GM12865 (cell line): ENCODE measurements around the gene ARPIN.
"Not testable (repeated sequence)": the region's sequence is repeated elsewhere in the genome, so short reads cannot be mapped to it uniquely, and the experiment has no call there.

Source experiments
- DNase-seq: peaks from one replicate; pipeline ENCODE4 v3.0.0; 2010; ENCODE audit warnings: low read depth
- H3K4me3 ChIP-seq: 2 replicates; pipeline ENCODE4 v1.5.1; 2011; ENCODE audit warnings: mild to moderate bottlenecking, low read depth, low read length, control low read depth
- CTCF ChIP-seq: IDR thresholded peaks from 2 replicates; pipeline ENCODE4 v1.5.1; 2011; ENCODE audit warnings: low read length, control low read depth, low read depth, inconsistent platforms; ENCODE audit not compliant: insufficient read depth; ENCODE audit errors: missing control alignments

The ARPIN gene

DNA sequence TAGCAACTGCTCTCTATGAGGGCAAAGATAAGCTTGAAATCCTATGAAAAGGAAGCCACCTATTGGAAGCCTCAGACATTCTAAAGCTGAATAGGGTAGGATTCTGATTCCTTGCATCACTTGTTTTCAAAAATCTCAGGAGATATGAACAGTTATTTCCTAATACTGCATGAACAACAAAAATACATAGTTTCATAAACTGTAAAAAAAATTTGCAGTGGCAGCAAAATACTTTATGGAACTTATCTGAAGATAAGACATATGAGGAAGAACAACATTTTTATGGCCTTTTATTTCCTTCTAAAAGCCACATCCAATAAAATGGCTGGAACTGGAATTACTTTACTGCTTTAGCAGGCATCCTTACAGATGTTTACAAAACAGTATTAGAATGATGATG, 48.8 kb downstream of the ARPIN start:
- no peak for DNase-seq
- H3K4me3 ChIP-seq: no peak overlapping the region
- TF ChIP-seq CTCF: no peak

DNA sequence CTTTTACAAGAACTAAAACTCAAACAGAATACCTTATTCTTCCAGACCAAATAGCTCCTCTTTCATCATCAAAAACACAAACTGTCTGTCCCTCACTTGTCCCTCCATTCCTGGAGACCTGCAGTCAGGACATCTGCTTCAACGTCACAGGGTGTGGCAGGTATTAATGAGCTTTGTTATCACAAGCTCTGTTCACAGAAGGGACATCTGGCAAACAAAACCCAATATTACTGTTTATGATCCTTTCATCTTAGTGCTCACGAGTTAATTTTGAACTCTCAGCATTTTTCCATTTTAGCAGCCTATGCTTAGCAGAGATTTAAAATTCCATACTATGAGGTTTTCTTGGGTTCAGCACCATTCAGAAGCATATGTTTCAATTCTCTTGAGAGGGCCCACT, 51.9 kb downstream of the ARPIN start:
- H3K4me3 ChIP-seq: no peak overlapping the region
- TF ChIP-seq CTCF: no peak
- DNase-seq: no peak

- TF ChIP-seq CTCF: no peak
- no peak for DNase-seq
- no peak overlapping the region for H3K4me3 ChIP-seq
Measured at GRCh38 chr15:89860431-89860830, 52.3 kb downstream of the ARPIN start.

DNA sequence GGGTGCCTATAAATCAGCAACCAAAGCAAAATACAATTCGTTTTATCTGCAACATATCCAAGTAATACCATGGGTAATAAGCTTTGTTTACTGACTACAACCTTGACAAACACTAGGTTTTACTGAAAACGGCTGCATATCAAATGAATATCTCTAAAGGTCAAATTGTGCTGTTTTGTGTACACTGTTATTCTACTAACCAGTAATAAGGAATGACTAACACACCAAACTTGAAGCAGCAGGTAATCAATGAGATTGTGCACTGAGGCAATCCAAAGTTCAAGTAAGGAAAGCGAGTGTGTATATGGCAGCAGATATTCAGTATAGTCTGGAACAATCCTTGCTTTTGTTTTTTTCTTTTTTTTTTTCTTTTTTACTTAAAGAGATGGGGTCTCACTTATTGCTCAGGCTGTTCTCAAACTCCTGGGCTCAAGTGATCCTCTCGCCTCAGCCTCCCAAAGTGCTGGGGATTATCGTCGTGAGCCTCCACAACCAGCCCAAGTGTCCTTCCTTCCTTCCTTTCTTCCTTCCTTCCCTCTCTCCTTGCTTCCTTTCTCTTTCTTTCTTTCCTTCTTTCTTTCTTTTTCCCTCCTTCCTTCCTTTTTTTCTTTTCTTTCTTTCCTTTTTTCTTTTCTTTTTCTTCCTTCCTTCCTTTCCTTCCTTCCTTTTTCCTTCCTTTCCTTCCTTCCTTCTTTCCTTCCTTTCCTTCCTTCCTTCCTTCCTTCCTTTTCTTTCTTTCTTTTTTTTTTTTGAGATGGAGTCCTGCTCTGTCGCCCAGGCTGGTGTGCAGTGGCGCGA, 53.9 kb downstream of the ARPIN start:
- TF ChIP-seq CTCF: no peak

GRCh38 chr15:89857673-89858072, 55.1 kb downstream of the ARPIN start:
- TF ChIP-seq CTCF: no peak
- no peak overlapping the region for H3K4me3 ChIP-seq
- no peak for DNase-seq

More for the DNA sequence above, 53.9 kb downstream of the ARPIN start:
- no peak for DNase-seq
- H3K4me3 ChIP-seq: no peak overlapping the region

- no peak for TF ChIP-seq CTCF
- DNase-seq: no peak
- H3K4me3 ChIP-seq: no peak overlapping the region
Measured at GRCh38 chr15:89855948-89856347, 56.8 kb downstream of the ARPIN start.

GRCh38 chr15:89854863-89855262, 57.9 kb downstream of the ARPIN start:
- DNase-seq, H3K4me3 ChIP-seq: not testable (repeated sequence)
